Gastroesophageal sphincter (tissue), 4 donors: ENCODE results near the gene PIP5K1B. TPM values are rescaled to one million over a fixed set of nuclear protein-coding genes. Genes with fewer than 3 reads are reported as not detected.

Experiments used
- ATAC-seq: fragments of 150-250 bp; one replicate; pipeline ENCODE4 v1.9.1; 2016; ENCODE audit warnings: mild to moderate bottlenecking, moderate library complexity
- H3K27ac ChIP-seq, 4 donors: fragments of 200-600 bp; sonication (generic) in 3 of 4; 1 replicate in 3 of 4; 2 replicates in 1 of 4; pipeline ENCODE4 v1.5.1; 2016 to 2019
- H3K27me3 ChIP-seq: fragments of 200-600 bp; sonication (generic); one replicate; pipeline ENCODE4 v1.5.1; 2019
- H3K36me3 ChIP-seq, 2 donors: fragments of 200-600 bp; sonication (generic); one replicate each; pipeline ENCODE4 v1.5.1; 2019; ENCODE audit warnings: control low read depth in 1 of 2
- H3K4me1 ChIP-seq, 3 donors: fragments of 200-600 bp; sonication (generic); 1 replicate in 2 of 3; 2 replicates in 1 of 3; pipeline ENCODE4 v1.5.1; 2016 to 2019; ENCODE audit warnings: control low read depth in 2 of 3
- H3K4me3 ChIP-seq, 2 donors: fragments of 200-600 bp; sonication (generic); one replicate each; pipeline ENCODE4 v1.5.1; 2019; ENCODE audit warnings: mild to moderate bottlenecking in 1 of 2, moderate library complexity in 1 of 2
- H3K9me3 ChIP-seq, 3 donors: fragments of 200-600 bp; sonication (generic); one replicate each; pipeline ENCODE4 v1.5.1; 2017 to 2019; ENCODE audit warnings: control low read depth in 2 of 3
- CTCF ChIP-seq, 4 experiments: fragments of 200-600 bp in 2 of 4; fragments of 450-650 bp in 2 of 4; sonication (generic) in 1 of 4; IDR thresholded peaks; one replicate each; pipeline ENCODE4 v1.5.1; 2017 to 2019; ENCODE audit warnings: antibody characterized with exemption in 4 of 4, mild to moderate bottlenecking in 2 of 4, moderate library complexity in 2 of 4
- EP300 ChIP-seq: sonication (generic); formaldehyde crosslinking; IDR thresholded peaks from one replicate; pipeline ENCODE4 v1.6.1; 2017; ENCODE audit warnings: antibody characterized with exemption, mild to moderate bottlenecking
- POLR2A ChIP-seq, 2 donors: fragments of 450-650 bp; IDR thresholded peaks; one replicate each; pipeline ENCODE4 v1.6.1; 2017; ENCODE audit warnings: antibody characterized with exemption in 2 of 2, mild to moderate bottlenecking in 2 of 2, moderate library complexity in 1 of 2
- POLR2AphosphoS5 ChIP-seq: sonication (generic); formaldehyde crosslinking; IDR thresholded peaks from one replicate; pipeline ENCODE4 v1.6.1; 2017; ENCODE audit warnings: antibody characterized with exemption
- WGBS, 2 donors: methylation state at CpG; one replicate each; pipeline ENCODE4 v1.1.5; 2018; ENCODE audit warnings: low coverage in 1 of 2; 5-methylcytosine and 5-hydroxymethylcytosine counted together
- total RNA-seq, 4 donors: library from RNA; depleted of rRNA; stranded (reverse); fragments of >200 nt; gene quantifications; one replicate each; pipeline ENCODE4 v1.1.0, GENCODE V29; 2016

The PIP5K1B gene
- total RNA-seq, 4 donors from 2014 or later: 0.67 to 5.1 (median 1.2) TPM

- no peak for ATAC-seq
- H3K36me3 ChIP-seq: no peaks in the 10 kb centered on the region
- H3K27ac ChIP-seq: no peak within 1 kb of the TSS
- no peaks in the 10 kb centered on the region for H3K9me3 ChIP-seq
- 100% methylated on average over 2 of the region's 29 CpGs; no CpG with 5 or more reads in 1 of the 2 donors for WGBS, 2 donors
- TF ChIP-seq CTCF (IDR thresholded peaks at IDR 0.05): no peak
- no peak for TF ChIP-seq POLR2AphosphoS5
- no peak for TF ChIP-seq EP300
- TF ChIP-seq POLR2A (IDR thresholded peaks at IDR 0.05): no peak
- no peak within 1 kb of the TSS for H3K4me3 ChIP-seq
- H3K4me1 ChIP-seq: peaks cover 0 to 14% (median 3%) of the 10 kb centered on the region in 3 donors
- no peaks in the 10 kb centered on the region for H3K27me3 ChIP-seq
Observed at GRCh38 chr9:69014013-69014412, 309.0 kb downstream of the PIP5K1B start, which contains the start of gene PRKACG. TSS of gene PRKACG (minus strand) at chr9:69014113. CDS start at chr9:69014092, 21 bp downstream.

GRCh38 chr9:69016191-69017096 is 311.4 kb downstream of the PIP5K1B start:
- WGBS, 2 donors: 44 to 51% methylated on average over 3 to 5 of the region's 5 CpGs

GRCh38 chr9:69018737-69019136 is 313.7 kb downstream of the PIP5K1B start:
- H3K4me1 ChIP-seq: peaks cover 0 to 14% (median 3%) of the 10 kb centered on the region in 3 donors
- no peak overlapping the region for H3K4me3 ChIP-seq
- no peak for ATAC-seq
- H3K27ac ChIP-seq: no peak overlapping the region
- no peaks in the 10 kb centered on the region for H3K9me3 ChIP-seq
- no peaks in the 10 kb centered on the region for H3K36me3 ChIP-seq
- no peak for TF ChIP-seq CTCF (IDR thresholded peaks at IDR 0.05)
- TF ChIP-seq EP300: no peak
- TF ChIP-seq POLR2AphosphoS5: no peak
- no peak for TF ChIP-seq POLR2A (IDR thresholded peaks at IDR 0.05)
- 73 to 90% methylated on average over 3 to 5 of the region's 5 CpGs for WGBS, 2 donors
- no peaks in the 10 kb centered on the region for H3K27me3 ChIP-seq

More at GRCh38 chr9:69016191-69017096, 311.4 kb downstream of the PIP5K1B start:
- H3K36me3 ChIP-seq: no peaks in the 10 kb centered on the region
- H3K4me1 ChIP-seq: peaks cover 0 to 14% (median 3%) of the 10 kb centered on the region in 3 donors
- TF ChIP-seq POLR2AphosphoS5 (no peak), POLR2A (IDR thresholded peaks at IDR 0.05) (no peak), EP300 (no peak), CTCF (IDR thresholded peaks at IDR 0.05) (no peak)
- H3K4me3 ChIP-seq: no peak overlapping the region
- H3K27me3 ChIP-seq: no peaks in the 10 kb centered on the region
- H3K9me3 ChIP-seq: no peaks in the 10 kb centered on the region
- ATAC-seq: no peak
- no peak overlapping the region for H3K27ac ChIP-seq

- no peaks in the 10 kb centered on the region for H3K27me3 ChIP-seq
- WGBS, 2 donors: 42 to 68% methylated on average over 2 to 3 of the region's 3 CpGs
- no peaks in the 10 kb centered on the region for H3K9me3 ChIP-seq
- H3K4me1 ChIP-seq: peaks cover 0 to 14% (median 3%) of the 10 kb centered on the region in 3 donors
- no peaks in the 10 kb centered on the region for H3K36me3 ChIP-seq
- H3K4me3 ChIP-seq: no peak overlapping the region
- no peak for ATAC-seq
- TF ChIP-seq POLR2AphosphoS5 (no peak), EP300 (no peak), CTCF (IDR thresholded peaks at IDR 0.05) (no peak), POLR2A (IDR thresholded peaks at IDR 0.05) (no peak)
- no peak overlapping the region for H3K27ac ChIP-seq
Observed at GRCh38 chr9:69019808-69020207, 314.8 kb downstream of the PIP5K1B start.
